ENCODE results near the gene FARS2.
A peak's percentile ranks its signal among the peaks of the same experiment; 100 is the strongest.

The FARS2 gene

GRCh38 chr6:5730585-5731263 is 469.4 kb downstream of the FARS2 start:
- DNase-seq (ENCODE audit: low read depth), result peak; percentile 80

GRCh38 chr6:5731435-5731834 is 470.1 kb downstream of the FARS2 start:
- no peak for DNase-seq (ENCODE audit: low read depth)

GRCh38 chr6:5732496-5732895 is 471.2 kb downstream of the FARS2 start:
- DNase-seq (ENCODE audit: low read depth), result no peak

- no peak for DNase-seq (ENCODE audit: low read depth)
Observed at GRCh38 chr6:5736016-5736738, 474.9 kb downstream of the FARS2 start.

- DNase-seq (ENCODE audit: low read depth), result no peak
Observed at GRCh38 chr6:5737460-5737859, 476.1 kb downstream of the FARS2 start.

- no peak for DNase-seq (ENCODE audit: low read depth)
Observed at GRCh38 chr6:5738211-5738610, 476.9 kb downstream of the FARS2 start.

- no peak for DNase-seq (ENCODE audit: low read depth)
Observed at GRCh38 chr6:5744497-5744896, 483.2 kb downstream of the FARS2 start.

GRCh38 chr6:5745081-5745480 is 483.8 kb downstream of the FARS2 start:
- no peak for DNase-seq (ENCODE audit: low read depth)

GRCh38 chr6:5746053-5746758 is 484.9 kb downstream of the FARS2 start:
- DNase-seq (ENCODE audit: low read depth), result no peak

GRCh38 chr6:5746759-5747130 is 485.4 kb downstream of the FARS2 start:
- no peak for DNase-seq (ENCODE audit: low read depth)

- no peak for DNase-seq (ENCODE audit: low read depth)
Observed at GRCh38 chr6:5747379-5747778, 486.1 kb downstream of the FARS2 start.

- no peak for DNase-seq (ENCODE audit: low read depth)
Observed at GRCh38 chr6:5749016-5749650, 487.8 kb downstream of the FARS2 start.

GRCh38 chr6:5749651-5750215 is 488.4 kb downstream of the FARS2 start:
- DNase-seq (ENCODE audit: low read depth), result no peak

- peak; percentile 21 for DNase-seq (ENCODE audit: low read depth)
Observed at GRCh38 chr6:5751525-5752390, 490.4 kb downstream of the FARS2 start.

- peak; percentile 58 for DNase-seq (ENCODE audit: low read depth)
Observed at GRCh38 chr6:5752391-5752680, 491.0 kb downstream of the FARS2 start.

GRCh38 chr6:5753209-5753608 is 491.9 kb downstream of the FARS2 start:
- no peak for DNase-seq (ENCODE audit: low read depth)

GRCh38 chr6:5754904-5755303 is 493.6 kb downstream of the FARS2 start:
- DNase-seq (ENCODE audit: low read depth), result no peak

GRCh38 chr6:5759571-5759970 is 498.3 kb downstream of the FARS2 start:
- DNase-seq (ENCODE audit: low read depth), result no peak

- no peak for DNase-seq (ENCODE audit: low read depth)
Observed at GRCh38 chr6:5761370-5761769, 500.1 kb downstream of the FARS2 start.

- no peak for DNase-seq (ENCODE audit: low read depth)
Observed at GRCh38 chr6:5762561-5762968, 501.3 kb downstream of the FARS2 start.

- DNase-seq (ENCODE audit: low read depth), result no peak
Observed at GRCh38 chr6:5763407-5763806, 502.1 kb downstream of the FARS2 start.

- no peak for DNase-seq (ENCODE audit: low read depth)
Observed at GRCh38 chr6:5763871-5764270, 502.6 kb downstream of the FARS2 start.

All from amniotic epithelial cell (primary cell).